HG03439 (cell line): ENCODE results near the gene CCDC40.
"Not testable (repeated sequence)": the region's sequence is repeated elsewhere in the genome, so short reads cannot be mapped to it uniquely, and the experiment has no call there.

Experiments used
- ATAC-seq: cut with Tn5 transposase; IDR thresholded peaks from one replicate; pipeline ENCODE4 v1.9.1; 2021; ENCODE audit warnings: mild to moderate bottlenecking, moderate library complexity; ENCODE audit not compliant: unreplicated experiment

Gene CCDC40

DNA sequence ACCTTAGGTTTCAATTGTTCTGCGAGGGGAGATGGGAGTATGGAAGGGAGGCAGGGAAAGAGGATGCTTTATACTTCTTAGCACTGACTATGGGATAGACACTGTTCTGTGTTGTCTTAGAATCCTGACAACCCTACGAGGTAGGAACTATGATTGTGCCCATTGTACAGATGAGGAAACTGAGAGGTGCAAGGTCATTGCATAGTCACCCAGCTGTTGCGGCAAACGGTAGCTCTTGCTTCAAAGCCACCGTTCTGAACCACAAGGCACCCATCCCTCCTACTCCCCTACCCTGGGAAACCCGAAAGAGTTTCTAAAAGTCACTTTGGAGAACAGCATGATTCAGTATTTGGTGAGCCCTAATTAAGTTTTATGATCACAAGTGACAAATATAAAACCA, 7.5 kb downstream of the CCDC40 start:
- no peak for ATAC-seq

DNA sequence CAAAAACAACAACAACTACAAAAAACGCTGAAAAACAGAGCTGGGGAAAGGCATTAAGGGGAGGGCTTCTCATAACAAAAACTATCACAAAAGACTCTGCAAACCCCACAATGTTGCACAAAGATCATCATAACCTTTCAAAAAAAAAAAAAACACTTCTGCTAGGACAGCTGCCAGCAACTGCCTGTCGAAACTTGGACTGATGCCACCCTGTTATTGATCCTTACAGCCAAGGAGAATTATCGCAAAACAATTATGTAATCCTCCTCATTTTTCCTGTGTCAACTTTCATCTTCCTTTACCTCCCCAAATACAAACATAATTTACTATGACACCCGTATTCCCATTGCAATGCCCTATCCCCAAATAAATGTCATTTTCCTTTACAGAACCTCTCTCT, 9.3 kb downstream of the CCDC40 start:
- ATAC-seq: no peak

- not testable (repeated sequence) for ATAC-seq
Observed at GRCh38 chr17:80046709-80047108, 10.3 kb downstream of the CCDC40 start.

GRCh38 chr17:80047176-80047575, 10.7 kb downstream of the CCDC40 start:
- ATAC-seq: no peak

- ATAC-seq: no peak
Observed at GRCh38 chr17:80049986-80050385, 13.5 kb downstream of the CCDC40 start.

GRCh38 chr17:80050706-80051105, 14.3 kb downstream of the CCDC40 start:
- no peak for ATAC-seq

GRCh38 chr17:80051681-80052080, 15.2 kb downstream of the CCDC40 start:
- ATAC-seq: no peak

- no peak for ATAC-seq
Observed at GRCh38 chr17:80053102-80053501, 16.7 kb downstream of the CCDC40 start.

DNA sequence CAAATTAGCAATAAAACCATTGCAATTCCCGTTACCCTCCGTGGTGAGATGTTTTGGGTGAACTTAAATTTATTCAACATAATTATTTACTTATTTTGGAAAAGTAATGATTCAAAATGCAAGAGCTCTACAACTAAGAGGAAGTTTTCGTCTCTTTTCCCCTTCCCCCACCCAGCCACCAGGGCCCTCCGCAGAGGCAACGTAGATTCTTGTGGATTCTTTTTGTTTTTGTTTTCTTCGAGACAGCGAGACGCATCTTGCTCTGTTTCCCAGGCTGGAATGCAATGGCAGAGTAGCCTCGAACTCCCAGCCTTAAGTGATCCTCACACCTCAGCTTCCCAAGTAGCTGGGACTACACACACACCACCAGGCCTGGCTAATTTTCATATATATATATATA, 19.2 kb downstream of the CCDC40 start:
- ATAC-seq: no peak

- ATAC-seq: no peak
Observed at GRCh38 chr17:80058311-80058955, 22.0 kb downstream of the CCDC40 start.

GRCh38 chr17:80060644-80061043, 24.2 kb downstream of the CCDC40 start:
- ATAC-seq: no peak

GRCh38 chr17:80061421-80061820, 25.0 kb downstream of the CCDC40 start:
- ATAC-seq: no peak

DNA sequence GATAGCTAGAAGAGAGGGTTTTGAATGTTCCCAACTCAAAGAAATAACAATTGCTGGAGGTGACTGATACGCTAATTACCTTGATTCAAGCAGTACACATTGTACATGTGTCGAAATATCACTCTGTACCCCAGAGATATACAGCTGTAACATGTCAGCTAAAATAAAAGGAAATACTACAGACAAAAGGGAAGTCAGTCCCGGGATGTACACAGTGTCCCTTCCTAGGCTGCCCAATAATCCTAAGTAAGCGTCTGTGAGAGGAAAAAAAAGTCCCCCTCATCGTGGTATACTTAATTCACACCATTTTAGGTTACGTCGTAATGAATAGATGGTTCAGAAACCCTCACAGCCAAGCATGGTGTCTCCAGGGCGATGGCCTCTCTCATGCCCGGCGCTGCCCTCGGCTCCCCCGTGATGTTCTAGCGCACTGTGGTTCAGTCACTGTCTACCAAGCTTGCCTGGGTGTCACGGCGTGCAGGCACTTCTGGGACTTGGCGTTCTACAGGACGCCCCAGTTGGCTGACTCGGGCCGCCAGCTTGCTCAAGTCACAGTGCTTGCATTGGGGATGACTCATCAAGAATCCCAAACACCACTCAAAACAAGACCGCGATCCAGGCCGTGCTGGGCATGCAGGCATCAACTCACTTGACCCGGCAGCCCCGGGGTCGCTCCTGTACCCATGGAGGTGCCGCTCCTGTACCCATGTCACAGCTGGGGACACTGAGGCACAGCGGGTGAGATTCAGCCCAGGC, 27.6 kb downstream of the CCDC40 start:
- no peak for ATAC-seq

GRCh38 chr17:80064696-80065095, 28.3 kb downstream of the CCDC40 start:
- ATAC-seq: no peak

- ATAC-seq: no peak
Observed at GRCh38 chr17:80065478-80066170, 29.2 kb downstream of the CCDC40 start.

DNA sequence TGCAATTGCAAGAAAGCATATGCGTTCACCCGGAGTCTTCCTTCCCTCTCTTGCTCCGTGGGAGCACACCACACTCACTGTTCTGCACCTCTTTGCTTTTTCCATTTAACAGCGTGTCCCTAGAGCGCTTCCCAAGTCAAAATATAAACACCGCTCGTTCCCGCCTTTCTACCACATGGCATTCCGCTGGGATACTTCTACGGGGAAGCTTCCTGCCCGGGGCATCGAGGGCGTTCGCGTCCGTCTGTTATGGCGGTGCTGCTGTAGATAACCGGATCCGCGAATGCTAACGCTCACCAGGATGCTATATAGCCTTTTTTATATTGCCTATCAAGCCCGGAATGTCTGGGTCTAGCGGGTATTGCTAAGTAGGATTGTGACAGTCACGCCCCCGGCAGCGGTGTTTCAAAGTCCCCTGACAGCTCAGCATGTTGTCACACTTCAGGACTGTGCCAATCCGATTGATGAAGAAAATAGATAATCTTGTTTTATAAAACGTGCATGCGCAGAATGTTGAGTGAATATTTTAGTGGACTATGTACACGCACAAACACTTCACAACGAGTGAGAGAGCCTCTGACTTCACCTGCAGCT, 31.0 kb downstream of the CCDC40 start:
- no peak for ATAC-seq

- no peak for ATAC-seq
Observed at GRCh38 chr17:80068301-80069222, 32.1 kb downstream of the CCDC40 start.

DNA sequence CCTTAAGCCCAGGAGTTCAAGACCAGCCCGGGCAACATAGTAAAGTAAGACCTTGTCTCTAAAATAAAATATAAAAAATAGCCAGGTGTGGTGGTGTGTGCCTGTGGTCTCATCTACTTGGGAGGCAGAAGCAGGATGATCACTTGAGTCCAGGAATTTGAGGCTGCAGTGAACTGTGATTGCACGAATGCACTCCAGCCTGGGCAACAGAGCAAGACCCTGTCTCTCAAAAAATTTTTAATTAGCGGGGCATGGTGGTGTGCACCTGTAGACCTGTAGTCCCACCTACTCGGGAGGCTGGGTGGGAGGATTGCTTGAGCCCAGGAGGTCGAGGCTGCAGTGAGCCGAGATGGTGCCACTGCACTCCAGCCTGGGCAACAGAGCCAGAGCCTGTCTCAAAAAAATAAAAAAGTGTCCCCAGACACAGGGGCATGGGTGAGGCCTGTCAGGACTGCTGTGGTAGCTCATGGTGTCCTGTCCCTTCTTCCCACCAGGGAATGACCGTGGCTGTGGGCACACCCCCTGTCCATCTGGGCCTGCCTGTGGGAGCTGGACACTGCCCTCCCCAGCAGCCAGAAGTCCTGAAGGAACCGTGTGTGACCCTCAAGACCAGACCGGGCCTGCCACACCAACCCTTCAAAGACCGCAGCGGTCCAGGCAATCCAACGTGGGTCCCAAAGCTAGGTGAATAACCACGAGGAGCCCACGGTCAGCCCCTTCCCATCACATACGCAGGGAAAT, 34.1 kb downstream of the CCDC40 start:
- ATAC-seq: no peak

- ATAC-seq: no peak
Observed at GRCh38 chr17:80071116-80071841, 34.8 kb downstream of the CCDC40 start.
